A172 (cell line): ENCODE data around the gene BCO2. TPM values are rescaled to one million over a fixed set of nuclear protein-coding genes. Genes with fewer than 3 reads are reported as not detected.

Experiments used
- DNase-seq: peaks from one replicate; pipeline ENCODE4 v3.0.0-alpha.2; 2015; ENCODE audit warnings: low spot score
- total RNA-seq: library from RNA; depleted of rRNA; stranded (reverse); fragments of >200 nt; shearing (Covaris generic); gene quantifications from 2 replicates; pipeline ENCODE4 v1.2.3, GENCODE V29; 2014

The BCO2 gene
- total RNA-seq, 1 experiment from 2014 or later, result 0.10 TPM

DNA sequence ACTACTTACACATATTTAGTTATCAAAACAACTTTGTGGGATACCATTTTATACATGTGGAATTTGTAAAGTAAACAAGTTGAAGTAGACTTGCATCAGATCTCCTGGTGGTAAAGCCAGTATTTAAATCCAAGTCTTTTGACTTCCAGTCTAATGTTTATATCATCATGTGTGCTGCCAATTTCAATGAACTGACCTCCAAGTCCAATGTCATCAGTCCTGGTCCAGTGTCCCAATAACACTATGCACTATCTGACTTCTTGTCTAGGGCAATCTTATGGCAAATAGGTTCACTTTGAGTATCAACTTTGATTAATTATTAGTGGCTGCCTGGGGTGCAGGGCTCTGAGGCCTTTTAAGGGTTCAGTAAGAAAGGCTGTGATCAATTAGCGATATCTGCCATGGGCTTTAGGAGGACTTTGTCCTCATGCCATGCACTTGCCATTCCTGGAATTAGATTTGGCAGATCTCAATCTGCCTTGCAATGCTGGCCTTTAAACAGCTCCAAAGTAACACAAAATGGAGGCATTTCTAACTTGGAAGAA lies 41.3 kb downstream of the BCO2 start:
- DNase-seq, result no peak

DNA sequence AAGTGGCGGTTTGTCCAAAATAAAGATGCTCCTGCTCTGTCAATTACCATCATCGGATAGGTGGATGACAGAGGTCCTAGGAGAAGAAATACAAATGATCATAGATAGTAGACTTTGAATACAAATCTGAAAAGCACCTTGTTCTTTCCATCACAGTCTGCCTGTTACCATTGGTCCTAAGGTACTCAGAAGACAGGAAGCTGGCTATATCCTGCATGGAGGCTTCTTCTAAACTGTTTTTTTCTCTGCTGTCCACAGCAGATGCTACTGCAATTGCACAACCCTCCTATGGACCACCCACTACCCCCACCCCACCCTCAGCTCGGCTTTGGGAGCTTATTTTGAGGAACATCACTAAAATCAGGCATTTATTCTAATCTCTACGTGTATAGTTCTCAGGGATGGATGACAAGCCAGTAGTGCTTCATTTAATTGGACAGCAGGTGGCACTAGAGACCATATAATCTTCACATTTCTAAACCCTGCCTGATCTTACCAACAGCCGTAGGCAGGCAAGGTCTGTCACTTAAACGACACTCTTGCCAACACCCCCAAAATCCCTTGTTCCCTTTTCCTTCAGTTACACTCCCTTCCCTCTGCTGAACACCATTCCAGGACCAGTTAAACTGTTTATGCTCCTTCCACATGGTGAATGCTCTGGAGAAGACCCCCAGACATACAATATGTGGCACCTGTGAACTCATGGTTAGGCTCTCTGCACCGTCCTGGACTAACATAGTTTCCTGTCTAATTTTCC lies 44.3 kb downstream of the BCO2 start:
- peak; percentile 68 for DNase-seq

DNA sequence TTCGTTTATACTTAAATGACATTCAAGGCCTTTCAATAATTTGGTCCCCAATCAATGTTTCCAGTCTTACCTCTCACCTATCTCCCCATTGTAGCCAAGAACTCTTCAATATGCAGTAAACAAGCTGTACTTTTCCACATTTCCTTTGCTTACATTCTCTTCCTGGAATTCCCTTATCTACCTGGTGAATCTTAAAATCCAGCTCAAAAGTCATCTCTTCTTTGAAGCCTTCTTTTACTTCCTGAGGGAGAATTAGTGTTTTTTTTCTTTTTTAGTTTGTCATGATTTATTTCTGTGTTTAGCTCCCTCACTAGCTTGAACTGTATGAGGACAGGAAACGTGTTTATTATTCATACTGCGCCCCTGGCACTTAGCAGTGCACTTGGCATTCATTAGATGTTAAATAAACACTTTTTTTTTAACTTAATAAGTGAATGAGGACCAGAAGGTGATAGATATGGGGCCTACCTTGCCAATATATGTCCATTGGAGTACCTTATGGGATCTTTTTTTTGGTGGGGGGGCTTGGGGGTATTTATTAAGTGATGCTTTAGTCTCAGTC lies 46.0 kb downstream of the BCO2 start:
- DNase-seq, result no peak

DNA sequence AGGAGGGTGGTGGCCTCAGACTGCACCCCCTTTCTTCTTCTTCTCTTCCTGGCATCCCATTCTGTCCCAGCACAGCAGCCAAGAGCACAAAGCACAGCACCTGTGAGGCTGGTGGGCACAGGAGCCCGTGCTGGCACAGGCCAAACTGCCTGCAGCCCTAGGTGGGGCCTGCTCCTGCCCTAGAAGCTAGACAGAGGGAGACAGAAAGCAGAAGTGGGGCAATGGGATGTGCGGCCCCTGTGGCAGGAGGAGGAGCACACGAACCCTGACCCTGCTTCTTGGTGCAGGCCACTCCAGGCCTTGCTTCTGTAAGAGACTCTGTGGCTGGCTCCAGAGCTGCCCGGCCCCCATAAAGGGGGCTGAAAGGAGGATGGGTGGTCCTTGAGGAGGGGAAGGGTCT lies 47.0 kb downstream of the BCO2 start:
- DNase-seq, result no peak

DNA sequence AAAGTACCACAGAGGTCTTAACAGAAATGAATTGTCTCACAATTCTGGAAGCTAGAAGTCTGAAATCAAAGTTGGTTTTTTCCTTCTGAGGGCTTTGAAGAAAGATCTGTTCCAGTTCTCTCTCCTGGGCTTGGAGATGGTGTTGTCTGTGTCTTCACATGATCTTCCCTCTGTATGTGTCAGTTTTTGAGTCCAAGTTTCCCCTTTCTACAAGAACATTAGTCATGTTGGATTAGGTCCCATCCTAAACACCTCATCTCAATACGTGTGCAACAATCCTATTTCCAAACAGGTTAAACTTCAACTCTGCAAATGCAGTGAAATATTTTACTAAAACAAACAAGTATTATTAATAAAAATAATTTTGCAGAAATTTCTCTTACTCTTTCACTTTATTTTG lies 47.8 kb downstream of the BCO2 start:
- no peak for DNase-seq

DNA sequence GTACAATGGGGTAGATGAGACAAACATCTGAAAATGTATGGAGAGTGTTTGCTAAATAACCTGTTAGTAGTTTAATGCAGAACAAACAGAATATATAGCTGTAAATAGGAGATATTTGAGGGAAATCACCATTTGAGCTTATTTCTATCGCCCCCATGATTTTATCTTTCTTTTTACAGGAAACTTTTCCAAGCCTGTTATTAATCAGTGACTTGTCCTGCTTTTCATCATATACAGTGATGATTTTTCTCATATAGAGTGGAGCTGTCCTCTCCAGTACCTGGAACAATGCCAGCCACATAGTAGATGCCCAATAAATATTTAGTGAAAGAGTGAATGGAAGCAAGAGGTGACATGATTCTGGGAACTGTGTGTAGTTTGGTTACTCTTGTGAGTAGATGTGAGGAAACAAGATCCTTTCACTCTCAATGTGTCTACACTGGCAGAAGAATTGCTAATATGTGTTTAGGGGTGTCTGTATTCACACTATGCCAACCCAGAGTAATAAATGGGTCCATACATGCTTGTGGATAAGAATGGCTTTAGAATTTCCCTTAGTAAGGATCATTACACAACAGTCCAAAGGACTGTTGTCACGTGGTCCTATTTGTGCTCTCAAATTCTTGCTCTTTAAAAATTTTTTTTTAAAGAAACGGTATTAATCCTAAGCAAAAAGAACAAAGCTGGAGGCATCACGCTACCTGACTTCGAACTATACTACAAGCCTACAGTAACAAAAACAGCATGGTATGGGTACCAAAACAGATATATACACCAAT lies 48.6 kb downstream of the BCO2 start:
- DNase-seq, result no peak

DNA sequence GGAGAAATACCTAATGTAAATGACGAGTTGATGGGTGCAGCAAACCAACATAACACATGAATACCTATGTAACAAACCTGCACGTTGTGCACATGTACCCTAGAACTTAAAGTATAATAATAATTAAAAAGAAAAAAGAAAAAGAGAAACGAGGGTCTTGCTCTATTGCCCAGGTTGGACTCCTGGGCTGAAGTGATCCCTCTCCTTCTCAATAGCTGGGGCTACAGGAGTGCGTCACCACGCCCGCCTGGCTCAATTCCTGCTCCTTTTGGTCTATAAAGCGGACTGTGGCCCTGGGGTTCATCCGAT lies 50.4 kb downstream of the BCO2 start:
- DNase-seq, result no peak

DNA sequence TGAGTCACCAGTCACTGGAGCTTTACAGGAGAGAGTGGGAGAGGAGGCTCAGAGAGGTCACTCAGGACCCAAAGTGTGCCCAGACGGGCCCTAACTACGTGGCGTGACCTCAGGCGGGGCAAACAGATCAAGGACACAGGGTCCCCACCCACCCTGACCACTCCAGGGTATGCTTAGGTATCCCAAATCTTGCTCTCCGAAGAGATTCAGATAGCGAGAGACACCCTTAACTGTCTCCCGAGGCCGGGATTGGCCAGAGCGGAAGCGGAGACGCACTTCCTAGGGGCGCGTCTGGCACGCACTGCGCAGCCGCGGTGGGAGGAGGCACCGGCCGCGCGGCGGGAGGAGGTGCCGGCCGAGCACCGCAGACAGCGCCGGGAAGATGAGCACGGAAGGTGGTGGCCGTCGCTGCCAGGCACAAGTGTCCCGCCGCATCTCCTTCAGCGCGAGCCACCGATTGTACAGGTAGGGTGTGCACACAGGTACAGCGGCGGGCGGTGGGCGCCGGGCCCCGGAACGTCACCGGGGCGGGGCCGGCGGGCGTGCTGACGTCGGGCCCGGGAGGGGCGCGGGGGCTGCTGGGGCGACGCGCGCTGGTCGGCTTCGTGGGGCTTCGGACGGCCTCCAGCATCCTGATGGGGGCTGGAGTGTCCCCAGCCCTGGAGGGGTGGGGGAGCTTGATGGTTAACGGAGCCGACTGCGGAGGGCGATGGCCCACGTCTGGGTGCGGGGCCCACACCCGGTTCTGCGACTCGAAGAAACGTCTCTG lies 50.9 kb downstream of the BCO2 start, which contains the start of gene PTS:
Gene PTS, plus strand, starts transcription at position 367 of the 769 bp plus-strand sequence. Its CDS starts 16 bp downstream, at position 383.
- peak; percentile 63 for DNase-seq

DNA sequence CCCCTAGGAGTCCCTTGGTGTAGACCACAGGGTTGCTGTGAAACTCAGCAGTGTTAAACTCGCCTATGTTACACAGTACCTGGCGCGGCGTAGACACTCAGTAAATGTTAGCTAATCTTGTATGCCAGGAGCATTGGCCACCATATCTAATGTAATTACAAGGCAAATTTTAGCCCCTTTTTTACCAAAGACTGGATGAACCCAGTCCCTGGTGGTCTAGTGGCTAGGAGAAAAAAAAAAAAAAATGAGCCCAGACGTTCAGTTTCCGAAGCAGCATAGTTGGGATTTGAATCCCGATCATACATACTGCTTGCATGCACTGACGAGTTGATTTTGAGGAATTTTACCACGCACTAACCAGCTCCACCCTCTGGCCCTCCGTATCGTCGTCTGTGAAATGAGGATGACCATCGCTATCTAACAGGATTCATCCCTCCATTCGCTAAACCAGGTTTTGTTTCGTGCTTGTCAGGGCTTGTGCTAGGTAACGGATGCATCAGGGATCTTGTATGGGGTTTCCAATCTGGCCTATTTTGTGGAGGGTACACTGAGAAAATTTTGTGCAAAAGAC lies 51.6 kb downstream of the BCO2 start:
- peak; percentile 11 for DNase-seq

DNA sequence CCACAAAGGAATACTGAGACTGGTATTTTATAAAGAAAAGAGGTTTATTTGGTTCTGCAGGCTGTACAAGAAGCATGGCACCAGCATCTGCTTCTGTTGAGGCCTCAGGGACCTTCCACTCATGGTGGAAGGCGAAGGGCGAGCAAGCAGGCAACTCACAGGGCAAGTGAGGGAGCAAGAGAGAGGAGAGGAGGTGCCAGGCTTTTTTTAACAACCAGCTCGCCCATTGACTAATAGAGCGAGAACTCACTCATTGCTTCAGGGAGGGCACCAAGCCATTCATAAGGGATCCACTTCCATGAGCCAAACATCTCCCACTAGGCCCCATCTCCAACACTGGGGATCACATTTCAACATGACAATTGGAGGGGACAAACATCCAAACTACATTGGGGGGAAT lies 52.2 kb downstream of the BCO2 start:
- DNase-seq, result no peak

DNA sequence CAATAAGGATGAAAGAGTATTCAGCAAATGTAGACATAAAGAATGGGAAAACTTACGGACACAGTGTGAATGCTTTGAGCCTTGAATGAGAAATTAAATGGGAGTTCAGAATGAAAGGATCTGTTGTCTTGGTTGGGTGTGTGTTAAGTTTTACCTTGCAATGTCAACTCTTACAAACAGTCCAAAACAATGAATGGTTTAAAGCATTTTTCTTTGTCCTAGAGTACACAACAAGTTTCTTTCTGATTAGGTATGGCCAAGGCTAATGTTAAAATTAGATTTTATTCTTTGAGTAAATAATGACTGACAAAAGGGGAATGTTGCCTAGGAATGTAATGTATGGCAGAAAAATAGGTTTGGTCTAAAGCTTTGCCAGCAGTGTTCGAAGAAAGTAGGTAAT lies 53.4 kb downstream of the BCO2 start:
- no peak for DNase-seq

DNA sequence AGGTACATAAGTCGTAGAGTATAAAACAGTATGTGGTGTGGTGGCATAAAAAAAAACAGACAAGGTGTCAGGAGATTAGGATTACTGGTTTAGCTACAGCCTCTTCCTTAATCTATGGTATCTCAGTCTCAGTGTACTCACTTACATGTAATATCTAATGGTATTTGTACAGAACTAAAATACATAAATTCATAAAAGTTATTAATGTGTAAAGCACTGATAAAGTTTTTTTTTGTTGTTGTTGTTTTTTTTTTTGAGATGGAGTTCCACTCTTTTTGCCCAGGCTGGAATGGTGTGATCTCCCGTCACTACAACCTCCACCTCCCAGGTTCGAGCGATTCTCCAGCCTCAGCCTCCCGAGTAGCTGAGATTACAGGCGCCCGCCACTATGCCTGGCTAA lies 53.8 kb downstream of the BCO2 start:
- DNase-seq, result no peak

DNA sequence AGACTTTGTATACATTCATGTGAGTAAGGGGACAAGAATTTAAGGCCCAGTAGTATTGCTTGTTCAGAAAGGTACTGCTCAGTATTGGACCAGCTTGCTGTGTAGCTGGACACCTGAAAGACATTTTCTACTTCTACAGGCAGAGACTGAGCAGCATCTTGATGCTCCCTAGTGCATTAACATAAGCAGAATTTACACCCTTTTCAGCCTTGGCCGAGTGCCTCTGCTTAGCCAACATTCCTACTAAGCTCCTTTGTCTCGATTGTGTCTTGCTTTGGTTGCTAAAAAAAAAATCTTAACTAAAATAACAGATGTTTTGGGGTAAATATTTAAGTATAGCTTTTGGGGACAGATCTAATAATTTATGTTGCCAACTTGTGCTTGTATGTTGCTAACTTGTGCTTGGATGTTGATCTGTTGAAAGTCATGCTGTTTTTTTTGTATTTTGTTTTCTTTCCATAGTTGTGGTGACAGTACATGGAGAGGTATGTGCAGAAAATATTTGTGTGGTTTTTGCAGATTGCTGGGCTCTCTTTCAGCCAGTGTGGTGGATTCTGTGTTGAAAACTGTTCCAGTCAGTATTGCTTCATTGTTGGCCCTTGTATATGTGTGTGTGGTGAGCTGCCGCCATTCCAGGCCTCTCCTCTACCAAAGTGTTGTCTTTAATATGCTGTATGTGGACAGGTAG lies 54.6 kb downstream of the BCO2 start:
- DNase-seq, result no peak

DNA sequence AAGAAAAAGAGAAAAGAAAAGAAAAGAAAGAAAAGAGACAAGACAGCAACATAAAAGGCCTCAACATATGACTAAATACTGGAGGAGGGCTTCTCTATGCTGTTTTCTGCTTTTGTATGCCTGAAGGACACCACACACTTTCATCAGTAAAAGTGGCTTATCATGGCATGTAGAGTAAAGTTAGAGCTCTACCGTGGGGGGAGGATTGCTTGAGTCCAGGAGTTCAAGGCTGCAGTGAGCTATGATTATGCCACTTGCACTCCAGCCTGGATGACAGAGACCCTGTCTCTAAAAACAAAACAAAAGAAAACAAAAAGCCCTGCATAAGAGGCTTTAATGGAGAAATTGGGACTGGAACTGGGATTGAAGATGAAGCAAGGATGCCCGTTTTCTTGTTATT lies 56.6 kb downstream of the BCO2 start:
- no peak for DNase-seq

DNA sequence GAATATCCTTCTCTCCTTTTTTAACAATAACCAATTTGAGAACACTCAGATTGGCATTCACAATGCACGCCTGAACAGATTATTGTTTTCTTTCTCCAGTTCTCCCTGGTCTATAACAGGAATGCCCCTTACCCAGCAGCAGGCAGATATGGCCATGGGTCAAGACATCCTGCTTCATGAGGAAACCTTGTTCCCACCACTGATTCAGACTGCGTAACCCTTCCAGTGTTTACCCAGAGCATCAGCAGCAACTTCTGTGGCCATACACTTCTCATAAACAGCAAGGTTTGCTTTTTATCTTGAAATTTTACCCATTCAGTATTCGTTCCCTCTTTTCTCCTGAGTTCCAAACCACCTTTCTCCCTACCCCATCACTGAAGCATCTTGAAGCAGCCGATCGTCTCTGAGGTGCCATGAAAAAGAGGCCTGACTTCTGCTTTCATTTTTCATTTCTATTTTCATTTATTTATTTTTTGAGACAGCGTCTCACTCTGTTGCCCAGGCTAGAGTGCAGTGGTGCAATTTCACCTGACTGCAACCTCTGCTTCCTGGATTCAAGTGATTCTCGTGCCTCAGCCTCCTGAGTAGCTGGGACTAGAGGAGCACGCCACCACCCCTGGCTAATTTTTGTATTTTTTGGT lies 60.6 kb downstream of the BCO2 start:
- DNase-seq, result no peak

DNA sequence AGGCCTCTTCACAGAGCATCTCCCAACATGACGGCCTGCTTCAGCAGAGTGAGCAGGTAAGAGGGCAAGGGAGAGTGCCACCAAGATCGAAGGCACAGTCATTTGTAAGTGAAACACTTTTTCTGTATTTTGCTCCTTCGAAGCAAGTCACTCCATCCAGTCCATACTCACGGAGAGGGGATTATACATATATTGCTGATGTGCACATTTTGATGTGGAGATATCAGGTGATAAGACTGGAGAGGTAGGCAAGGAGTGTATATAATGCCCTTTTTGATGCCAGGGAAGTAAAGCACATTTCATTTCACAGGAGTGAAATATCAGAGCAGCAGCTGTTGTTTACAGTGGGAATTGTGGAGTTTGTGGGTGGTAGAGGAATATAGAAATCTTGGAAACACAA lies 62.1 kb downstream of the BCO2 start:
- DNase-seq, result no peak

DNA sequence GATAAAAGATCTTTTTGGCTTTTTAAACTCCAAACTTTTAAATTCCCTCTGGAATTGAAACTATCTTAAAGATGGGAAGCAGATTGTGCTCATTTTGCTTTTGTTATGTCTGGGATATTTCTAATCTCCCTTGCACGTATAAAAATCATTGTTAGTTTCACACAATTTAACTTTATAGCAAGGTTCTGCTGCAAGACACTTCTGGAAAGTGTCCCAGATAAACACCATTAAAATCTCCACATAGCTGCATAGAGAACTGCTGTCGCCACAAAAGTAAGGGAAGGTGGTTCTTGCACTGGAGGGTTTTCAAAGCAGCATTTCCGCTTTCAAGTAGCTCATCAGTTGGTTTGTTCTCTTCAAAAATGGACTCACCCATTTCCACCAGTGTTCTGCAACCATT lies 62.7 kb downstream of the BCO2 start:
- DNase-seq, result no peak

DNA sequence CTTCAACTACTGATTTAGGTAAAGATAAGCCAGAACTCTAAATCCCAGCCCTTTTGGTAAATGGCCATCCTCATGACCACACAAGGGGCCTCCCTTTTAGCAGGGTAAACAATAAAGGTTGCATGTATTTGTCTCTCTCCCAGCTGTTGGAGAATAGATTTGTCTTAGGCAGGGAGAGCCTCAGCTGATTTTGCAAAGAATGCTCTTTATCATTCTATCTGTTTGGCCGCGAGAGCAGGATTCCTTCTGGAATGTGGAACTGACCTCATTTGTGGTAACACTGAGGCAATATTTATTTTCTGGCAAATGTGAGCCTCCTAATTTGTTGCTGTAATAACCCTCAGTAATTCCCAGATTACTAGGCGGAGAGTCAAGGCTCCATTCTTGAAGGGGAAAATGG lies 66.2 kb downstream of the BCO2 start:
- peak; percentile 35 for DNase-seq

DNA sequence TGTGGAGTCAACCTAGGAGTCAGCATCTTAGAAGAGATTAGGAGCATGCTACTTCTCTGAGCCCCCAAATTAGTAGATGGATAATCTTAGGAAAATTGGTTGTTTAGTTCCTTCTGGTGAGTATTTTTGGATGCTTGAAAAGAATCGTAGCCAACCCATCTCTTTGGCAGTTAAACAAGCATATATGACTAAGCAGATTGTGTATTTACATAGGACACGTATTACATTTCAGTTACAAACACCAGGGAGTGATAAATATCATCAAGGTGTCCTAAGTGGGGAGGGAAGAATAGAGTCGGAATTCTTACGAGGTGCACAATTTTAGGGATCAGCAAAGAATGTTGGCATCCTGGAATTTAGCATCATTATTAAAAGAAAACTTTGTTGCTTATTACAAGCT lies 71.9 kb downstream of the BCO2 start:
- DNase-seq, result no peak

DNA sequence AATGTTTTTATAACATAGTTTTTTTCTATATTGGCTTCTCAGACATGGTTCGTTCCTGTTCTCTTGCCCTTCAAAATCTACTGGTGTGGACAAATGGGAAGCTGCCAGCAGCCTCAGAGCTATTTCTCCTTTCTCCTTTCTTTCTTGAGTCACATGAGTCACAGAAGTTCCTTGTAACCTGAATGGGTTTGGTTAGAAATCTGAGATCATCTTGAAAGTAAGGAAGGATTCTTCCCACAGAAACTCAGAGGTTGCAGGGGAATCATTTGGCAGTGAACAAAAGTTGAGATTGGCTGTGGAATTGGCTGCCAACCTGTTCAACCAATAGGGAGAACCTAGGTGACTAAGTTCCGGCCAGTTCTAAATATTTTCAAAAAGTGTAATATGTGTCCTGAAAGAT lies 72.9 kb downstream of the BCO2 start:
- peak; percentile 10 for DNase-seq
